A549 (cell line): ENCODE results near the gene GP1BA. TPM values are rescaled to one million over a fixed set of nuclear protein-coding genes. Genes with fewer than 3 reads are reported as not detected.

ENCODE experiments used
- ATAC-seq, 2 experiments: fragments of 200-7000 bp in 1 of 2; fragments of >200 bp in 1 of 2; cut with Nextera tagmentation in 1 of 2; cut with Tn5 transposase in 1 of 2; 3 replicates each; pipeline versions ENCODE4 v1.8.0 to v1.9.1; 2018 to 2020; ENCODE audit warnings: mild to moderate bottlenecking in 1 of 2, moderate library complexity in 1 of 2
- CTCF ChIA-PET: fragments of 300-600 bp; sonication (Branson Sonifier 250); formaldehyde crosslinking; extraction: SDS; loops from one replicate; lab custom pipeline; 2021; ENCODE audit warnings: antibody characterized with exemption, inconsistent platforms; lab: Yijun Ruan, JAX
- POLR2A ChIA-PET: fragments of 350-600 bp; formaldehyde crosslinking; extraction: SDS; loops from one replicate; lab custom pipeline; 2021; ENCODE audit warnings: antibody characterized with exemption, inconsistent platforms; lab: Yijun Ruan, JAX
- DNase-seq, 2 experiments: peaks; one replicate each; pipeline versions ENCODE4 v3.0.0 to v3.0.0-alpha.2; 2011 to 2016; ENCODE audit warnings: low read depth in 1 of 2, low spot score in 1 of 2
- FAIRE-seq: peaks from 2 replicates; lab custom pipeline; 2011; peaks lifted over from hg19 to GRCh38; lab: Jason Lieb, UNC
- H3K27ac ChIP-seq, 2 experiments: fragments of >200 bp; sonication (Bioruptor Twin); formaldehyde crosslinking; 3 replicates each; pipeline ENCODE4 v1.5.1; 2016 to 2017
- H3K4me1 ChIP-seq: fragments of >200 bp; sonication (Bioruptor Twin); formaldehyde crosslinking; 3 replicates; pipeline ENCODE4 v1.6.1; 2016
- H3K4me2 ChIP-seq: fragments of >200 bp; sonication (Bioruptor Twin); formaldehyde crosslinking; 3 replicates; pipeline ENCODE4 v1.6.1; 2016
- H3K4me3 ChIP-seq: fragments of >200 bp; sonication (Bioruptor Twin); formaldehyde crosslinking; 3 replicates; pipeline ENCODE4 v1.5.1; 2016
- H3K9me3 ChIP-seq: fragments of >200 bp; sonication (Bioruptor Twin); formaldehyde crosslinking; 3 replicates; pipeline ENCODE4 v1.6.1; 2016
- CBX8 ChIP-seq: fragments of 200-600 bp; sonication (generic); IDR thresholded peaks from 2 replicates; pipeline ENCODE4 v1.6.1; 2016
- CEBPB ChIP-seq, 2 experiments: fragments of >200 bp in 1 of 2; sonication (Bioruptor Twin) in 1 of 2; formaldehyde crosslinking in 1 of 2; IDR thresholded peaks; 2 replicates each; pipeline ENCODE4 v1.6.1; 2012 to 2016
- FOSL2 ChIP-seq, 2 experiments: fragments of 450-650 bp in 1 of 2; fragments of >200 bp in 1 of 2; sonication (Bioruptor Twin) in 1 of 2; formaldehyde crosslinking; IDR thresholded peaks; 2 replicates each; pipeline versions ENCODE4 v1.5.0 to v1.6.1; 2016 to 2020; ENCODE audit warnings: mild to moderate bottlenecking in 1 of 2, moderate library complexity in 1 of 2
- HEYL ChIP-seq: fragments of 250-450 bp; sonication (Bioruptor Pico); IDR thresholded peaks from 2 replicates; pipeline ENCODE4 v1.8.0; 2021; ENCODE audit warnings: mild to moderate bottlenecking, moderate library complexity
- HOXA7 ChIP-seq: fragments of 250-450 bp; sonication (Bioruptor Pico); IDR thresholded peaks from 2 replicates; pipeline ENCODE4 v1.5.0; 2020; ENCODE audit warnings: mild to moderate bottlenecking, moderate library complexity
- JUNB ChIP-seq: fragments of >200 bp; sonication (Bioruptor Twin); formaldehyde crosslinking; IDR thresholded peaks from 2 replicates; pipeline ENCODE4 v1.6.1; 2016
- MAFK ChIP-seq: fragments of 450-650 bp; IDR thresholded peaks from 2 replicates; pipeline ENCODE4 v1.6.1; 2014; ENCODE audit not compliant: partially characterized antibody
- POLR2A ChIP-seq: IDR thresholded peaks from 2 replicates; pipeline ENCODE4 v1.6.1; 2012; ENCODE audit warnings: mild to moderate bottlenecking, low read length
- RARB ChIP-seq: fragments of 250-450 bp; sonication (Bioruptor Pico); IDR thresholded peaks from 2 replicates; pipeline ENCODE4 v1.8.0; 2021; ENCODE audit warnings: mild to moderate bottlenecking, moderate library complexity
- RCOR1 ChIP-seq: fragments of 150-350 bp; IDR thresholded peaks from 2 replicates; pipeline ENCODE4 v1.6.1; 2014; ENCODE audit warnings: antibody characterized with exemption, low read length, low read depth
- SMC3 ChIP-seq: fragments of >200 bp; sonication (Bioruptor Twin); formaldehyde crosslinking; IDR thresholded peaks from 3 replicates; pipeline ENCODE4 v1.6.1; 2018; ENCODE audit warnings: inconsistent platforms
- SREBF2 ChIP-seq: fragments of 450-650 bp; IDR thresholded peaks from 2 replicates; pipeline ENCODE4 v1.6.1; 2014; ENCODE audit warnings: mild to moderate bottlenecking, moderate library complexity
- ZFP36 ChIP-seq: fragments of 450-650 bp; IDR thresholded peaks from 2 replicates; pipeline ENCODE4 v1.6.1; 2014; ENCODE audit warnings: borderline replicate concordance; ENCODE audit not compliant: partially characterized antibody
- ZNF302 ChIP-seq: fragments of 250-450 bp; sonication (Bioruptor Pico); IDR thresholded peaks from 2 replicates; pipeline ENCODE4 v1.9.0; 2021; ENCODE audit warnings: inconsistent platforms, mild to moderate bottlenecking, moderate library complexity
- WGBS: methylation state at CpG from one replicate; pipeline ENCODE4 v1.1.6; 2017; ENCODE audit errors: missing lambda C conversion rate; 5-methylcytosine and 5-hydroxymethylcytosine counted together
- polyA plus RNA-seq, 4 experiments: library from polyadenylated mRNA; depleted of rRNA in 3 of 4; stranded (reverse); fragments of >200 nt; fragmentation: RNase III in 1 of 4; extraction: RNeasy Plus Mini Kit Qiagen cat#74134 plus additional on column Dnase treatment in 1 of 4; gene quantifications; 2 replicates in 3 of 4; 3 replicates in 1 of 4; pipeline ENCODE4 v1.2.3, GENCODE V29; 2011 to 2017
- TF ChIP-seq, protein P1 (sequence below): IDR thresholded peaks from 2 replicates; pipeline ENCODE4 v1.6.1; 2012; ENCODE audit warnings: low read depth, borderline replicate concordance
- TF ChIP-seq, protein P2 (sequence below): fragments of 250-450 bp; sonication (Bioruptor Pico); IDR thresholded peaks from 2 replicates; pipeline ENCODE4 v1.5.0; 2021; ENCODE audit warnings: mild to moderate bottlenecking, moderate library complexity, borderline replicate concordance
- TF ChIP-seq, protein P3 (sequence below): fragments of 200-600 bp; sonication (generic); IDR thresholded peaks from 2 replicates; pipeline ENCODE4 v1.6.1; 2016; ENCODE audit warnings: antibody characterized with exemption, mild to moderate bottlenecking, moderate library complexity
- TF ChIP-seq, protein P4 (sequence below): fragments of >200 bp; sonication (Bioruptor Twin); formaldehyde crosslinking; IDR thresholded peaks from 3 replicates; pipeline ENCODE4 v1.5.1; 2016

GP1BA gene
- polyA plus RNA-seq, 2 of the 4 experiments (the other 2 are of a cell fraction) = not detected

DNA sequence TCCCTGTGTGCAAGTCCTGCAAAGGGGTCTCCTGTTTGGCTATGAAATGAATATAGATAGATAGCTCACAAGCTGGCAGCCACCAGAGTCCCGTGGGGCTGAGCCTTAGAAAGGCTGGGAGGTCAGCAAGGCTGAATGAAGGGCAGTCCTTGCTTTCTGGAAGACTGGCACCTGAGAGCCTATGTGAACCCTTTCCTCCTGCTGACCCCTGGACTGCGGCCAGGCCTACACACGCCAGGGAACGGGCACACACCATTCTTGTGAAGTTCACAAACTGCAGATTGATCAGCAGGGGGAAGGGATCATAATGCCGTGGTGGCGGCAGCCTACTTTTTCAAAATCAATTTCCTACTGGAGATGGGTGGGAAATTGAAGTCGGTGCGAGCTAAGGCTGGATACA is 33.7 kb upstream of the GP1BA start:
- Histone ChIP-seq H3K27ac (no peak overlapping the region), H3K4me3 (no peak overlapping the region), H3K4me2 (no peak overlapping the region), H3K4me1 (0 out of 3 replicates have a peak, but pooled peaks cover 4% of the 10 kb centered on the region), H3K9me3 (no peaks in the 10 kb centered on the region)
- no peak for ATAC-seq
- WGBS = 85% methylated on average over 8 of the region's 8 CpGs
- ChIA-PET CTCF (interaction anchor here (0.6 to 8.2 kb wide), 8 partner anchors 8 to 188 kb away, joined by 3 to 83 read pairs (median 4); partner anchors contain the start of genes ARRB2 and VMO1), POLR2A (no interaction called here)
- no peak for DNase-seq
- TF ChIP-seq, protein P1, sequence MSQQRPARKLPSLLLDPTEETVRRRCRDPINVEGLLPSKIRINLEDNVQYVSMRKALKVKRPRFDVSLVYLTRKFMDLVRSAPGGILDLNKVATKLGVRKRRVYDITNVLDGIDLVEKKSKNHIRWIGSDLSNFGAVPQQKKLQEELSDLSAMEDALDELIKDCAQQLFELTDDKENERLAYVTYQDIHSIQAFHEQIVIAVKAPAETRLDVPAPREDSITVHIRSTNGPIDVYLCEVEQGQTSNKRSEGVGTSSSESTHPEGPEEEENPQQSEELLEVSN = no peak
- TF ChIP-seq MAFK (no peak), POLR2A (no peak), RARB (no peak), SREBF2 (no peak)
- no peak for FAIRE-seq

DNA sequence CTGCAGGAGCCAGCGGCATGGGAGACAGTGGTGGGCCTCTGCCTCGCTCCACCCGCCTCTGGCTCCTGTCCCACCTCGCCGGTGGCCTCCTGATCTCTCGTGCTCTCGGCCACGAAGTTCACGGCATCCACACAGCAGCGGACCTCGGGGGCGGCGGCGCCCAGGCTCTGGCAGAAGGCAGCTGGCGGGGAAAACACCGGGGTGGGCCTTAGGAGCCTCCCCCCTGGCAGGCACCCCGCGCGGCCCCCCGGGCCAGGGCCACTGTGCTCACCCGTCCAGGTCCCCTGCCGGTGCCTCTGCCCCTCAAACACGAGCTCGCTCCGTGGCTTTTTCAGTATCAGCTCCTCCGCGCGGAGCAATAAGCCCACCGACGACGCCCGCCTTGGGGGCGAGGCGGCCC is 33.1 kb upstream of the GP1BA start:
- H3K4me3 ChIP-seq = no peak overlapping the region
- WGBS = 91% methylated on average over 21 of the region's 34 CpGs
- H3K9me3 ChIP-seq = no peaks in the 10 kb centered on the region
- CTCF ChIA-PET = interaction anchor here (0.6 to 8.2 kb wide), 10 partner anchors 9 to 332 kb away, joined by 3 to 83 read pairs (median 6); partner anchors contain the start of genes ARRB2 and VMO1
- no peak overlapping the region for H3K4me2 ChIP-seq
- DNase-seq = no peak
- no peak for TF ChIP-seq SMC3
- no peak for TF ChIP-seq SREBF2
- no peak for TF ChIP-seq RARB
- TF ChIP-seq, protein P2, sequence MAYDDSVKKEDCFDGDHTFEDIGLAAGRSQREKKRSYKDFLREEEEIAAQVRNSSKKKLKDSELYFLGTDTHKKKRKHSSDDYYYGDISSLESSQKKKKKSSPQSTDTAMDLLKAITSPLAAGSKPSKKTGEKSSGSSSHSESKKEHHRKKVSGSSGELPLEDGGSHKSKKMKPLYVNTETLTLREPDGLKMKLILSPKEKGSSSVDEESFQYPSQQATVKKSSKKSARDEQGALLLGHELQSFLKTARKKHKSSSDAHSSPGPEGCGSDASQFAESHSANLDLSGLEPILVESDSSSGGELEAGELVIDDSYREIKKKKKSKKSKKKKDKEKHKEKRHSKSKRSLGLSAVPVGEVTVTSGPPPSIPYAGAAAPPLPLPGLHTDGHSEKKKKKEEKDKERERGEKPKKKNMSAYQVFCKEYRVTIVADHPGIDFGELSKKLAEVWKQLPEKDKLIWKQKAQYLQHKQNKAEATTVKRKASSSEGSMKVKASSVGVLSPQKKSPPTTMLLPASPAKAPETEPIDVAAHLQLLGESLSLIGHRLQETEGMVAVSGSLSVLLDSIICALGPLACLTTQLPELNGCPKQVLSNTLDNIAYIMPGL (CRISPR knock-in tag) = no peak
- no peak for TF ChIP-seq HEYL
- no peak for TF ChIP-seq CEBPB (IDR thresholded peaks at IDR 0.05)
- TF ChIP-seq FOSL2 (IDR thresholded peaks at IDR 0.05) = no peak
- TF ChIP-seq FOSL2 (CRISPR knock-in tag; IDR thresholded peaks at IDR 0.05) = no peak
- no peak for TF ChIP-seq CBX8
- no peak for TF ChIP-seq ZFP36
- TF ChIP-seq HOXA7 = no peak
- TF ChIP-seq JUNB = no peak
- TF ChIP-seq, all 56 proteins: peak for 0
- ATAC-seq = no peak
- POLR2A ChIA-PET = interaction anchor here (1.5 kb wide), 1 partner anchor 103 kb away, joined by 4 read pairs; the partner anchor contains the start of gene PSMB6
- FAIRE-seq = no peak
- Histone ChIP-seq H3K4me1 (0 out of 3 replicates have a peak, but pooled peaks cover 5% of the 10 kb centered on the region), H3K27ac (no peak overlapping the region)

DNA sequence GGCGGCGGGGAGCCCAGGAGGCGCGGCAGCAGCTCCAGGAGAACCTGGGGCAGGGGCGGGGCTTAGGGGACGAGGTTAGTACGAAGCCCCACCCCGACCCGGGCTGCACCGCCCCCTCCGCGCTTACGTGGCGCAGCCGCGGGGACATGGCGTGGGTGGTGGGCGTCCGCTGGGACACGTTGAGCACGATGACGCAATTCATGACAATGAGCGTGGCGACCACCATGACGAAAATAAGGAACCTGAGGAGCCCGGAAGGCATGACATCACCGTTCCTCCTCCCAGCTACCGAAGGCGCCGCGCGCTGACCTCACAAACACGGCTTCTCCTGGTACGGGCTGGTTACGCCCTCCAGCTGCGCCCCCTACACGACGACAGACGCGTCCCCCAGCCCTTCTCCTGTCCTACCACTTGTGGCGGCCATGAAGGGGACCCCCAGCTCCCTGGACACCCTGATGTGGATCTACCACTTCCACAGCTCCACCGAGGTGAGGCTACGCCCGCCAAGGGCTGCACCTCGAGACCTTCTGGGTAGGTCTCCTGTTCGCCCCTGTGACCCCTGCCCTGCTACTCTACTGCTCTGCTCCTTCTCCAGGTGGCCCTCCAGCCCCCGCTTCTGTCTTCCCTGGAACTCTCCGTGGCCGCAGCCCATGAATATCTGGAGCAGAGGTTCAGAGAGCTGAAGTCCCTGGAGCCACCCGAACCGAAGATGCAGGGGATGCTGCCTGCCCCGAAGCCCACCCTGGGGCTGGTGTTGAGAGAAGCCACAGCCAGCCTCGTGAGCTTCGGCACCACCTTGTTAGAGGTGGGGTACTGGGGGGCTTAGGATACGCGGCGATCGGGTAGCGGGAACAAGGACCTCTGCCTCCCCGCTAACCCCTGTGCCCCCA is 32.5 kb upstream of the GP1BA start, which contains the start of gene C17orf107:
Gene C17orf107, plus strand, starts transcription at position 196 of the 890 bp plus-strand sequence. Its CDS starts 227 bp downstream, at position 423.
- FAIRE-seq (no peak), ATAC-seq (no peak)
- Histone ChIP-seq H3K27ac (no peak within 1 kb of the TSS), H3K4me3 (no peak within 1 kb of the TSS), H3K9me3 (no peaks in the 10 kb centered on the region)
- POLR2A ChIA-PET = interaction anchor here (1.5 to 1.9 kb wide), 2 partner anchors 104 to 110 kb away, joined by 4 to 6 read pairs; partner anchors contain the start of gene PSMB6
- WGBS = 94% methylated on average over 57 of the region's 60 CpGs
- TF ChIP-seq ZNF302 (no peak), RCOR1 (no peak)
- TF ChIP-seq, protein P3, sequence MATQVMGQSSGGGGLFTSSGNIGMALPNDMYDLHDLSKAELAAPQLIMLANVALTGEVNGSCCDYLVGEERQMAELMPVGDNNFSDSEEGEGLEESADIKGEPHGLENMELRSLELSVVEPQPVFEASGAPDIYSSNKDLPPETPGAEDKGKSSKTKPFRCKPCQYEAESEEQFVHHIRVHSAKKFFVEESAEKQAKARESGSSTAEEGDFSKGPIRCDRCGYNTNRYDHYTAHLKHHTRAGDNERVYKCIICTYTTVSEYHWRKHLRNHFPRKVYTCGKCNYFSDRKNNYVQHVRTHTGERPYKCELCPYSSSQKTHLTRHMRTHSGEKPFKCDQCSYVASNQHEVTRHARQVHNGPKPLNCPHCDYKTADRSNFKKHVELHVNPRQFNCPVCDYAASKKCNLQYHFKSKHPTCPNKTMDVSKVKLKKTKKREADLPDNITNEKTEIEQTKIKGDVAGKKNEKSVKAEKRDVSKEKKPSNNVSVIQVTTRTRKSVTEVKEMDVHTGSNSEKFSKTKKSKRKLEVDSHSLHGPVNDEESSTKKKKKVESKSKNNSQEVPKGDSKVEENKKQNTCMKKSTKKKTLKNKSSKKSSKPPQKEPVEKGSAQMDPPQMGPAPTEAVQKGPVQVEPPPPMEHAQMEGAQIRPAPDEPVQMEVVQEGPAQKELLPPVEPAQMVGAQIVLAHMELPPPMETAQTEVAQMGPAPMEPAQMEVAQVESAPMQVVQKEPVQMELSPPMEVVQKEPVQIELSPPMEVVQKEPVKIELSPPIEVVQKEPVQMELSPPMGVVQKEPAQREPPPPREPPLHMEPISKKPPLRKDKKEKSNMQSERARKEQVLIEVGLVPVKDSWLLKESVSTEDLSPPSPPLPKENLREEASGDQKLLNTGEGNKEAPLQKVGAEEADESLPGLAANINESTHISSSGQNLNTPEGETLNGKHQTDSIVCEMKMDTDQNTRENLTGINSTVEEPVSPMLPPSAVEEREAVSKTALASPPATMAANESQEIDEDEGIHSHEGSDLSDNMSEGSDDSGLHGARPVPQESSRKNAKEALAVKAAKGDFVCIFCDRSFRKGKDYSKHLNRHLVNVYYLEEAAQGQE = no peak
- TF ChIP-seq, protein P4, sequence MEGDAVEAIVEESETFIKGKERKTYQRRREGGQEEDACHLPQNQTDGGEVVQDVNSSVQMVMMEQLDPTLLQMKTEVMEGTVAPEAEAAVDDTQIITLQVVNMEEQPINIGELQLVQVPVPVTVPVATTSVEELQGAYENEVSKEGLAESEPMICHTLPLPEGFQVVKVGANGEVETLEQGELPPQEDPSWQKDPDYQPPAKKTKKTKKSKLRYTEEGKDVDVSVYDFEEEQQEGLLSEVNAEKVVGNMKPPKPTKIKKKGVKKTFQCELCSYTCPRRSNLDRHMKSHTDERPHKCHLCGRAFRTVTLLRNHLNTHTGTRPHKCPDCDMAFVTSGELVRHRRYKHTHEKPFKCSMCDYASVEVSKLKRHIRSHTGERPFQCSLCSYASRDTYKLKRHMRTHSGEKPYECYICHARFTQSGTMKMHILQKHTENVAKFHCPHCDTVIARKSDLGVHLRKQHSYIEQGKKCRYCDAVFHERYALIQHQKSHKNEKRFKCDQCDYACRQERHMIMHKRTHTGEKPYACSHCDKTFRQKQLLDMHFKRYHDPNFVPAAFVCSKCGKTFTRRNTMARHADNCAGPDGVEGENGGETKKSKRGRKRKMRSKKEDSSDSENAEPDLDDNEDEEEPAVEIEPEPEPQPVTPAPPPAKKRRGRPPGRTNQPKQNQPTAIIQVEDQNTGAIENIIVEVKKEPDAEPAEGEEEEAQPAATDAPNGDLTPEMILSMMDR = no peak
- TF ChIP-seq, all 56 proteins: peak for 0
- DNase-seq = no peak
- H3K4me1 ChIP-seq = 0 out of 3 replicates have a peak, but pooled peaks cover 5% of the 10 kb centered on the region
- no peak within 1 kb of the TSS for H3K4me2 ChIP-seq
- CTCF ChIA-PET = interaction anchor here (0.6 to 8.2 kb wide), 15 partner anchors 9 to 333 kb away, joined by 3 to 83 read pairs (median 4); partner anchors contain the start of genes ARRB2, GLTPD2, RNF167 and SLC25A11
